ENCODE data around the gene CLK4. TPM values are rescaled to one million over a fixed set of nuclear protein-coding genes. Genes with fewer than 3 reads are reported as not detected.

The CLK4 gene
- total RNA-seq, 4 donors from 2014 or later, result 33.5 to 59.0 (median 41.5) TPM

DNA sequence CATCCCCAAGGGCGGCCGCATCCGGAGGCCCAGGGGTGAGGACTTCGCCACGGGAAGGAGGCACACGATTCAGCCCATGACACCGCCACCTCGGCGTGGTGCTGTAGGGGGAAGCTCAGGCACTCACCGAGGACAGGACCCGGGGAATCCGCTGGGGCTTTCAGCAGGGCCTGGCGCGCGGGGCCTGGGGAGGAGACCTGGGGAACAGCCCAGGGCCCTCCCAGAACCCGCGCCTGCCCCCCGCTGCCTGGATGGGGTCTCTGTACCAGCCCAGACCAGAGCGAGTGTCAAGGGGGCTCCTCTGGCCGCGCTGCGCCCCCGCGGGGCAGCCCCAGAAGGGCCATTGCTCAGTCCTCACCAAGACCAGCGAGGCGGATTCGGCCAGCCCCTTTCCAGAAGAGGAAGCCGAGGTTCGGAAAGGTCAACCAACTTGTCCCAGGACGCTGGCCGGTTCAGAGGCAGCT is 49.4 kb downstream of the CLK4 start:
- peaks cover 0 to 5% of the 10 kb centered on the region in 2 donors for H3K27me3 ChIP-seq
- DNase-seq, result no peak
- no peak overlapping the region for H3K27ac ChIP-seq
- TF ChIP-seq POLR2A (IDR thresholded peaks at IDR 0.05), result no peak
- TF ChIP-seq, protein P1, sequence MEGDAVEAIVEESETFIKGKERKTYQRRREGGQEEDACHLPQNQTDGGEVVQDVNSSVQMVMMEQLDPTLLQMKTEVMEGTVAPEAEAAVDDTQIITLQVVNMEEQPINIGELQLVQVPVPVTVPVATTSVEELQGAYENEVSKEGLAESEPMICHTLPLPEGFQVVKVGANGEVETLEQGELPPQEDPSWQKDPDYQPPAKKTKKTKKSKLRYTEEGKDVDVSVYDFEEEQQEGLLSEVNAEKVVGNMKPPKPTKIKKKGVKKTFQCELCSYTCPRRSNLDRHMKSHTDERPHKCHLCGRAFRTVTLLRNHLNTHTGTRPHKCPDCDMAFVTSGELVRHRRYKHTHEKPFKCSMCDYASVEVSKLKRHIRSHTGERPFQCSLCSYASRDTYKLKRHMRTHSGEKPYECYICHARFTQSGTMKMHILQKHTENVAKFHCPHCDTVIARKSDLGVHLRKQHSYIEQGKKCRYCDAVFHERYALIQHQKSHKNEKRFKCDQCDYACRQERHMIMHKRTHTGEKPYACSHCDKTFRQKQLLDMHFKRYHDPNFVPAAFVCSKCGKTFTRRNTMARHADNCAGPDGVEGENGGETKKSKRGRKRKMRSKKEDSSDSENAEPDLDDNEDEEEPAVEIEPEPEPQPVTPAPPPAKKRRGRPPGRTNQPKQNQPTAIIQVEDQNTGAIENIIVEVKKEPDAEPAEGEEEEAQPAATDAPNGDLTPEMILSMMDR (IDR thresholded peaks at IDR 0.05), result no peak
- no peak overlapping the region for H3K4me3 ChIP-seq
- no peaks in the 10 kb centered on the region for H3K4me1 ChIP-seq
- no peaks in the 10 kb centered on the region for H3K36me3 ChIP-seq
- no peaks in the 10 kb centered on the region for H3K9me3 ChIP-seq

DNA sequence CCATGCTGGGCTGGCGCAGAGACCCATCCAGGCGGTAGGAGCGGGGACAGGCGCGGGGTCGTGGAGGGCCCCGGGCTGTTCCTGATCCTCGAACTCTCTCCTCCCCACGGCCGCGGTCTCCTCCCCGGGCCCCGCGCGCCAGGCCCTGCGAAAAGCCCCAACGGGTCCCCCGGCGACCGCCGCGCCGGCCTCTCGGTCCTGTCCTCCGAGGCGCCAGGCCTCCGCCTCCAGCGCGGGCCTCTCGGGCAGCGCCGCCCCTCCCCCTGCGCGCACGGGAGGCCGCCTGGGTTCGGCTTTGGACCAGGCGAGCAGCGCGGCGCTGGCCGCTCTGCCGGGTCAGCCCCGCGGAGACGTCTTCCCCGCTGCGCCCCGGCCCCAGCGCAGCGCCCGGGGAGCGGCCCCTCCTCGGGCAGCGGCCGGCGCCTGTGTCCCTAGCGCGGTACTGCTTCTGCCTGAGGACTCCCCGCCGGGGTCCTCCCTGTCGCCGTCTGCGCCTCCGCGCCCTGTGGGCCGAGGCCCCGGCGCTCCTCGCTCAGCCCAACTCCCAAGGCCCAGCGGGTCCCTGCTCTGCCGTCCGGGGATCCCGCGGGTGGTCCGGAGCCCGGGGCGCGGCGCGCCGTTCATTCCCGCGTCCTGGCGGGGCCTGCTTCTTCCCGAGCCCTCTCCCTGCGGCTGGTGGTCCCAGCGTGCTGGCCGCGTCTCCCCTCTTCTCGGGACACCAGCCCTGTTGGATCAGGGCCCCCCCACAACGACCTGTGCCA is 50.1 kb downstream of the CLK4 start:
- H3K4me3 ChIP-seq, result peak overlapping the region in 2 of 4 donors; percentile 13 to 29
- no peak overlapping the region for H3K27ac ChIP-seq
- peaks cover 0 to 5% of the 10 kb centered on the region in 2 donors for H3K27me3 ChIP-seq

DNA sequence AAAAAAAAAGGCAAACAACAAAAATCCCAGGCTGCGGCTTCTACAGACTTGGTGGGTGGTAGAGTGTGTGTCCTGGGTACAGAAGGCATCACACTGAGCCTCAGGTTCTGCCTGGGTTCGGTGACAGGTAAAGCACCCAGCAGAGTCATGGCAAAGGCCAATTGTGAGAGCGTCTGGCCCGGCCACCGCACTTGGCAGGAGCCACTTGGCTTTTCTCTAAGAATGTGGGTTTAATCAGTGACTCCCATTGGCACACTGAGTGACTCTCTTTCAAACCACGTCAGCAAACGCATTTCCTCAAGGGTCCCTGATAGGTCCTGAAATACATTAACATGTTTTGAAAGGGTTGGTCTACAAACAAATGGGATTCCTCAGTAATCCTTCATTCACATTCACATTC is 53.6 kb downstream of the CLK4 start:
- no peak overlapping the region for H3K4me3 ChIP-seq
- no peak for DNase-seq
- no peaks in the 10 kb centered on the region for H3K9me3 ChIP-seq
- no peak overlapping the region for H3K27ac ChIP-seq
- peaks cover 0 to 5% of the 10 kb centered on the region in 2 donors for H3K27me3 ChIP-seq
- TF ChIP-seq, protein P1 (IDR thresholded peaks at IDR 0.05), result no peak
- no peak for TF ChIP-seq POLR2A (IDR thresholded peaks at IDR 0.05)
- H3K4me1 ChIP-seq, result no peaks in the 10 kb centered on the region
- no peaks in the 10 kb centered on the region for H3K36me3 ChIP-seq

More for the DNA sequence above, 50.1 kb downstream of the CLK4 start:
- TF ChIP-seq, protein P1 (IDR thresholded peaks at IDR 0.05), result no peak
- no peak for TF ChIP-seq POLR2A (IDR thresholded peaks at IDR 0.05)
- Histone ChIP-seq H3K4me1 (no peaks in the 10 kb centered on the region), H3K9me3 (no peaks in the 10 kb centered on the region), H3K36me3 (no peaks in the 10 kb centered on the region)
- no peak for DNase-seq

DNA sequence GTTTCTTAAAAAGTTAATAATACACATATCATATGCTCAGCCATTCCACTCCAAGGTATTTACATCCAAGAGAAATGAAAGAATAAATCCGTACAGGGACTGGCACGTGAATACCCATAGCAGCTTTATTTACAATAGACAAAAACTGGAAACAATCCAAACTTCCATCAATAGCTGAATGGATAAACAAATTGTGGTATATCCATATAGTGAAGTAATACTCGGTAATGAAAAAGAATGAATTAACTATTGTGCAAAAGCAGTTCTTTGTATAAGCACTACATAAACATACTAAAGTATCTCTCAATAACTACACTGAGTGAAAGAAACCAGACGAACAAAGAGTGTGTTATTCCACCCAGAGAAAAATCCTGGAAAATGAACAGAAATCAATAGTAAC is 54.2 kb downstream of the CLK4 start:
- no peaks in the 10 kb centered on the region for H3K36me3 ChIP-seq
- no peak for DNase-seq
- TF ChIP-seq POLR2A (IDR thresholded peaks at IDR 0.05), result no peak
- TF ChIP-seq, protein P1 (IDR thresholded peaks at IDR 0.05), result no peak
- H3K27me3 ChIP-seq, result peaks cover 0 to 5% of the 10 kb centered on the region in 2 donors
- H3K4me3 ChIP-seq, result no peak overlapping the region
- no peaks in the 10 kb centered on the region for H3K9me3 ChIP-seq
- H3K27ac ChIP-seq, result no peak overlapping the region
- no peaks in the 10 kb centered on the region for H3K4me1 ChIP-seq

DNA sequence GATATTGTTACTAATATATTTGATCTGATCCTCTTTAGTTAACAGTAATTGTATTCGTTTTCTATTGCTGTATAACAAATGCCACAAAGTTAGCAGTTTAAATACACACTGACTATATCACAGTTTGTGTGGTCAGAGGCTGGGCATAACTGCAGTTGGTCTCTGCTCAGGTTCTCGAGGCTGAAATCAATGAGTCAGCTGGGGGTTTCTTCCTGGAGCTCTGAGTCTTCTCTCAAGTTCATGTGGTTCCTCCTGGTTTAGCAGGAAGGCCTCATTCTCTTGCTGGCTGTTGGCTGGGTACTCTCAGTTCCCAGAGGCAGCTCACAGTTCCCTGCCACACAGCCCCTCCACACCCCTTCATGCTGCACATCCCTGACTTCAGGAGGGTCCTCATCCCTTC is 57.4 kb downstream of the CLK4 start:
- no peaks in the 10 kb centered on the region for H3K9me3 ChIP-seq
- H3K36me3 ChIP-seq, result no peaks in the 10 kb centered on the region
- no peak for TF ChIP-seq POLR2A (IDR thresholded peaks at IDR 0.05)
- TF ChIP-seq, protein P1 (IDR thresholded peaks at IDR 0.05), result no peak
- no peaks in the 10 kb centered on the region for H3K27me3 ChIP-seq
- no peak for DNase-seq
- H3K4me3 ChIP-seq, result no peak overlapping the region
- H3K27ac ChIP-seq, result no peak overlapping the region
- no peaks in the 10 kb centered on the region for H3K4me1 ChIP-seq
